Heart right ventricle (tissue), 16 donors: ENCODE data around the gene TGIF1. TPM values are rescaled to one million over a fixed set of nuclear protein-coding genes. Genes with fewer than 3 reads are reported as not detected.

Experiments used
- ATAC-seq, 8 donors: fragments of 200-7000 bp; cut with Tn5 transposase; one replicate each; pipeline ENCODE4 v1.9.1; 2020; ENCODE audit warnings: mild to moderate bottlenecking in 8 of 8, moderate library complexity in 8 of 8, moderate number of reproducible peaks in 1 of 8
- DNase-seq, 2 donors: peaks; one replicate each; pipeline ENCODE4 v3.0.0-alpha.2; 2020
- H3K27ac ChIP-seq, 10 donors: fragments of 200-600 bp; sonication (generic) in 2 of 10; one replicate each; pipeline versions ENCODE4 v1.5.0 to v1.8.0; 2020 to 2022; ENCODE audit warnings: mild to moderate bottlenecking in 3 of 10
- H3K27me3 ChIP-seq, 7 donors: fragments of 200-600 bp; one replicate each; pipeline ENCODE4 v1.8.0; 2021 to 2022; ENCODE audit warnings: mild to moderate bottlenecking in 2 of 7
- H3K36me3 ChIP-seq, 9 donors: fragments of 200-600 bp; sonication (generic) in 1 of 9; one replicate each; pipeline versions ENCODE4 v1.5.0 to v1.8.0; 2020 to 2022; ENCODE audit warnings: mild to moderate bottlenecking in 2 of 9
- H3K4me1 ChIP-seq, 9 donors: fragments of 200-600 bp; sonication (generic) in 1 of 9; one replicate each; pipeline versions ENCODE4 v1.5.0 to v1.8.0; 2020 to 2022; ENCODE audit warnings: mild to moderate bottlenecking in 4 of 9
- H3K4me3 ChIP-seq, 10 donors: fragments of 200-600 bp; sonication (generic) in 2 of 10; one replicate each; pipeline versions ENCODE4 v1.5.0 to v1.8.0; 2020 to 2022; ENCODE audit warnings: mild to moderate bottlenecking in 7 of 10, moderate library complexity in 2 of 10
- H3K9me3 ChIP-seq, 11 donors: fragments of 200-600 bp in 10 of 11; sonication (generic) in 2 of 11; one replicate each; pipeline versions ENCODE4 v1.5.0 to v1.8.0; 2013 to 2022; ENCODE audit warnings: mild to moderate bottlenecking in 2 of 11, control low read depth in 1 of 11, moderate library complexity in 1 of 11
- CTCF ChIP-seq, 9 donors: fragments of 200-600 bp; sonication (generic) in 2 of 9; IDR thresholded peaks; one replicate each; pipeline versions ENCODE4 v1.5.0 to v1.8.0; 2021 to 2022; ENCODE audit warnings: antibody characterized with exemption in 9 of 9, mild to moderate bottlenecking in 5 of 9, moderate library complexity in 1 of 9
- WGBS, 2 donors: extraction: QIAGEN DNeasy Blood & Tissue Kit; methylation state at CpG; one replicate each; pipeline ENCODE4 v1.1.7; 2013; ENCODE audit warnings: inconsistent platforms in 1 of 2; 5-methylcytosine and 5-hydroxymethylcytosine counted together
- intact Hi-C, 10 donors: fragments of 100-400 bp; cut with DNase I; formaldehyde crosslinking; loops; one replicate each; pipeline versions ENCODE4 v1.11.1 to v1.14.2; 2022
- polyA plus RNA-seq, 2 donors: library from polyadenylated mRNA; stranded (reverse); fragments of 200-250 nt; gene quantifications; one replicate each; pipeline ENCODE4 v1.2.3, GENCODE V29; 2013
- total RNA-seq, 10 donors: library from RNA; stranded (reverse); fragmentation: NEBNext Ultra II Directional in 3 of 10; extraction: Animal tissue kit (Norgen Biotek cat#: 25700) in 3 of 10; gene quantifications; one replicate each; pipeline versions ENCODE4 v1.2.1 to v1.2.4, GENCODE V29; 2021 to 2023
- donor health status: Arrhythmogenic right ventricular cardiomyopathy.
- donor health status: ischemic (EF 13 %, LVEDD 7.1; RV severe dilation, severe dysfunction).
- donor health status: healthy with polysubstance abuse.
- donor health status: DM: no; HTN: yes; CAD: no.
- donor health status: DM: no; HTN: no; CAD: no.
- donor health status: ischemic (EF 25% LVEDD 6.9; RV normal size, moderate dysfunction).
- donor health status: ischemic (EF 25% LVEDD 5.7; RV mildly dilated, moderate dysfunction).
- donor health status: healthy.
- donor health status: DM: yes; HTN: yes; CAD: no.
- donor health status: Ischemic cardiomyopathy.
- donor health status: ischemic (EF 35%, LVEDD 5.7; RV mildly dilated, moderate dysfunction).
- donor health status: nonischemic (EF 11% LVEDD 7.7; RV severe dilation, severe dysfunction).
- donor health status: DM: yes; HTN: yes; CAD: no.
- donor health status: PGD.
- donor health status: ischemic (EF 29% LVEDD 5.4; RV normal size, mild dysfunction).
- donor health status: nonischemic (EF 23%, LVEDD 6.1; RV moderate dilation, normal function).

Gene TGIF1
- total and polyA plus RNA-seq, 12 donors: 4.9 to 29.0 (median 8.0) TPM

GRCh38 chr18:3415110-3415509, 34.9 kb upstream of the TGIF1 start:
- H3K36me3 ChIP-seq: no peaks in the 10 kb centered on the region
- H3K9me3 ChIP-seq: peaks cover 0 to 6% (median 0%) of the 10 kb centered on the region in 11 donors
- H3K27ac ChIP-seq: no peak overlapping the region
- no peak for TF ChIP-seq CTCF (IDR thresholded peaks at IDR 0.05)
- WGBS, 2 donors: 85 to 89% methylated on average over 11 of the region's 11 CpGs
- DNase-seq: no peak
- H3K4me1 ChIP-seq: no peaks in the 10 kb centered on the region
- no peak for ATAC-seq
- no peak overlapping the region for H3K4me3 ChIP-seq
- H3K27me3 ChIP-seq: peaks cover 0 to 13% (median 6%) of the 10 kb centered on the region in 7 donors
- intact Hi-C loops: loop anchor here in 1 of 10 donors (10.0 kb wide), 1 partner anchor 100 kb away; no protein-coding TSS in a partner anchor

- H3K27ac ChIP-seq: no peak overlapping the region
Measured at GRCh38 chr18:3418083-3418482, 31.9 kb upstream of the TGIF1 start.

GRCh38 chr18:3420919-3421279, 29.1 kb upstream of the TGIF1 start:
- intact Hi-C loops: loop anchor here in 1 of 10 donors (10.0 kb wide), 1 partner anchor 56 kb away; no protein-coding TSS in a partner anchor
- Histone ChIP-seq H3K9me3 (peaks cover 0 to 14% (median 0%) of the 10 kb centered on the region in 11 donors), H3K36me3 (no peaks in the 10 kb centered on the region), H3K4me3 (no peak overlapping the region), H3K27me3 (no peaks in the 10 kb centered on the region), H3K4me1 (no peaks in the 10 kb centered on the region), H3K27ac (no peak overlapping the region)
- DNase-seq (no peak), ATAC-seq (no peak)
- 94 to 96% methylated on average over 2 of the region's 2 CpGs for WGBS, 2 donors
- TF ChIP-seq CTCF (IDR thresholded peaks at IDR 0.05): no peak

More at GRCh38 chr18:3418083-3418482, 31.9 kb upstream of the TGIF1 start:
- ATAC-seq (no peak), DNase-seq (no peak)
- Histone ChIP-seq H3K4me3 (no peak overlapping the region), H3K36me3 (no peaks in the 10 kb centered on the region), H3K9me3 (peaks cover 0 to 14% (median 0%) of the 10 kb centered on the region in 11 donors), H3K27me3 (peaks cover 0 to 2% (median 0%) of the 10 kb centered on the region in 7 donors), H3K4me1 (no peaks in the 10 kb centered on the region)
- WGBS, 2 donors: 77 to 80% methylated on average over 2 of the region's 2 CpGs
- intact Hi-C loops: loop anchor here in 1 of 10 donors (10.0 kb wide), 1 partner anchor 103 kb away; no protein-coding TSS in a partner anchor
- no peak for TF ChIP-seq CTCF (IDR thresholded peaks at IDR 0.05)

GRCh38 chr18:3422905-3423304, 27.1 kb upstream of the TGIF1 start:
- WGBS, 2 donors: 96 to 97% methylated on average over 10 of the region's 10 CpGs
- ATAC-seq: no peak

More at GRCh38 chr18:3422905-3423304, 27.1 kb upstream of the TGIF1 start:
- Histone ChIP-seq H3K4me3 (no peak overlapping the region), H3K36me3 (no peaks in the 10 kb centered on the region), H3K4me1 (no peaks in the 10 kb centered on the region), H3K27me3 (no peaks in the 10 kb centered on the region), H3K9me3 (peaks cover 0 to 14% (median 0%) of the 10 kb centered on the region in 11 donors), H3K27ac (no peak overlapping the region)
- intact Hi-C loops: loop anchor here in 1 of 10 donors (10.0 kb wide), 1 partner anchor 58 kb away; no protein-coding TSS in a partner anchor
- no peak for TF ChIP-seq CTCF (IDR thresholded peaks at IDR 0.05)
- DNase-seq: no peak
